DOHH2 (cell line): ENCODE data around the gene MAN2B2.

Experiments used
- H3F3A ChIP-seq: fragments of 200-600 bp; sonication (generic), shearing (Covaris generic); 2 replicates; pipeline ENCODE4 v1.6.0; 2016; ENCODE audit warnings: antibody characterized with exemption, mild to moderate bottlenecking; ENCODE audit not compliant: control insufficient read depth, insufficient read depth
- H3K27ac ChIP-seq: fragments of 200-600 bp; sonication (generic); 2 replicates; pipeline ENCODE4 v1.5.1; 2014; ENCODE audit warnings: low read depth, mild to moderate bottlenecking, low read length, moderate library complexity
- H3K27me3 ChIP-seq: fragments of 200-600 bp; sonication (generic); 2 replicates; pipeline ENCODE4 v1.6.1; 2014; ENCODE audit warnings: mild to moderate bottlenecking, low read length, mixed read lengths; ENCODE audit not compliant: control insufficient read depth
- H3K36me3 ChIP-seq: fragments of 200-600 bp; sonication (generic); 2 replicates; pipeline ENCODE4 v1.6.1; 2014; ENCODE audit warnings: mild to moderate bottlenecking, low read length, moderate library complexity, mixed read lengths; ENCODE audit not compliant: control insufficient read depth
- H3K4me1 ChIP-seq: fragments of 200-600 bp; sonication (generic); 2 replicates; pipeline ENCODE4 v1.6.1; 2014; ENCODE audit warnings: mild to moderate bottlenecking, low read length, mixed read lengths; ENCODE audit not compliant: control insufficient read depth
- H3K4me2 ChIP-seq: fragments of 200-600 bp; sonication (generic); 2 replicates; pipeline ENCODE4 v1.6.0; 2014; ENCODE audit warnings: mild to moderate bottlenecking, low read length, moderate library complexity
- H3K4me3 ChIP-seq: fragments of 200-600 bp; sonication (generic); 2 replicates; pipeline ENCODE4 v1.5.1; 2014; ENCODE audit warnings: mild to moderate bottlenecking, low read length, mixed read lengths
- H3K79me2 ChIP-seq: fragments of 200-600 bp; sonication (generic); 2 replicates; pipeline ENCODE4 v1.6.1; 2014; ENCODE audit warnings: mild to moderate bottlenecking, low read length, mixed read lengths; ENCODE audit not compliant: control insufficient read depth
- H3K9me2 ChIP-seq: fragments of 200-600 bp; sonication (generic); replicated peaks from 2 replicates; pipeline ENCODE4 v1.6.1; 2014; ENCODE audit warnings: mild to moderate bottlenecking, low read length, mixed read lengths; ENCODE audit not compliant: control insufficient read depth
- H3K9me3 ChIP-seq: fragments of 200-600 bp; sonication (generic); 2 replicates; pipeline ENCODE4 v1.6.1; 2014; ENCODE audit warnings: antibody characterized with exemption, low read length, mixed read lengths; ENCODE audit not compliant: control insufficient read depth, insufficient read depth
- H4K20me1 ChIP-seq: fragments of 200-600 bp; sonication (generic); 2 replicates; pipeline ENCODE4 v1.6.0; 2014; ENCODE audit warnings: low read depth, mild to moderate bottlenecking, antibody characterized with exemption, low read length, moderate library complexity; ENCODE audit not compliant: control insufficient read depth, insufficient read depth
- EZH2phosphoT487 ChIP-seq: fragments of 200-600 bp; sonication (generic); IDR thresholded peaks from 2 replicates; pipeline ENCODE4 v1.6.1; 2017; ENCODE audit warnings: borderline replicate concordance, mild to moderate bottlenecking, antibody characterized with exemption, low read length, moderate library complexity, mixed read lengths
- TF ChIP-seq, protein P1 (sequence below): fragments of 200-600 bp; sonication (generic); IDR thresholded peaks from one replicate; pipeline ENCODE4 v1.5.1; 2014; ENCODE audit warnings: antibody characterized with exemption, mild to moderate bottlenecking, low read depth, low read length; ENCODE audit not compliant: poor library complexity, severe bottlenecking

The MAN2B2 gene

DNA sequence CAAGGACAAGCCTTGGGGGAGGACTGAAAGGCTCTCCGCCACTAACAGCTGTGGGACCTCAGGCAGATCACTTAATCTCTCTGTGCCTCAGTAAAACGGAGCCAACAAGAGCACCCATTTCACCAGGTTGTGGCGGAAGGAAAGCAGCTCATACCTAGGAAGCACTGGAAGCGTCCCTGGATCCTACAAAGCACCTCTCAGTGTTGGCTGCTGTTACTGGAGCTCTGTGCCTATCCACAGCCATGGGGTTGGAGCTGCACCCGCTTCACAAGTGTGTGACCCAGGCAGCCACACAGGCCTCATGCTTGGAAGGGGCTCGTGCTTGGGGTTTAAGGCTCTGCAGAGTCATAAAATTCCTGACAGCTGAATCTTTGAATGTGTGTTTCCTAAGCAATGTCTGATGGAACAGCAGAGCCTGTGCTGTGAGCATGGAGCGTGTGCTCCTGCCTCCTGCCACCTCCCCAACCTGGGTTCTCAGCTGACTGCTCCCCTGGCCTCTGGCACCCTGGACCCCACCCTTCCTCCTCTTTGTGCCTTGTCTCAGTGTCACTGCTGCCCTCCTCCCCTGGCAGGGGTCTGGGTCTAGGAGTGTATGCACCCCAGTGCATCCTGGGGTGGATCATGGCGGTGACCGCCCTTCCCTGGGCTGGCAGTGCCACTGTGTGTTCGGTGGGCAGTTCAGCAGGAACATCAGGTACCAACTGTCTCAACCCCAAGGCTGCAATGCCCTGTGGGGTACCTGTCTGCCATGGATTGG lies 14.4 kb upstream of the MAN2B2 start:
- Histone ChIP-seq H3K4me3 (no peak overlapping the region), H3K36me3 (no peaks in the 10 kb centered on the region), H4K20me1 (no peaks in the 10 kb centered on the region), H3K79me2 (no peaks in the 10 kb centered on the region), H3F3A (no peaks in the 10 kb centered on the region), H3K9me2 (no peaks in the 10 kb centered on the region), H3K9me3 (no peaks in the 10 kb centered on the region), H3K4me1 (no peaks in the 10 kb centered on the region), H3K4me2 (no peak overlapping the region), H3K27ac (no peak overlapping the region), H3K27me3 (no peaks in the 10 kb centered on the region; the same call in 1 of the 2 replicates)
- no peak for TF ChIP-seq EZH2phosphoT487
- TF ChIP-seq, protein P1, sequence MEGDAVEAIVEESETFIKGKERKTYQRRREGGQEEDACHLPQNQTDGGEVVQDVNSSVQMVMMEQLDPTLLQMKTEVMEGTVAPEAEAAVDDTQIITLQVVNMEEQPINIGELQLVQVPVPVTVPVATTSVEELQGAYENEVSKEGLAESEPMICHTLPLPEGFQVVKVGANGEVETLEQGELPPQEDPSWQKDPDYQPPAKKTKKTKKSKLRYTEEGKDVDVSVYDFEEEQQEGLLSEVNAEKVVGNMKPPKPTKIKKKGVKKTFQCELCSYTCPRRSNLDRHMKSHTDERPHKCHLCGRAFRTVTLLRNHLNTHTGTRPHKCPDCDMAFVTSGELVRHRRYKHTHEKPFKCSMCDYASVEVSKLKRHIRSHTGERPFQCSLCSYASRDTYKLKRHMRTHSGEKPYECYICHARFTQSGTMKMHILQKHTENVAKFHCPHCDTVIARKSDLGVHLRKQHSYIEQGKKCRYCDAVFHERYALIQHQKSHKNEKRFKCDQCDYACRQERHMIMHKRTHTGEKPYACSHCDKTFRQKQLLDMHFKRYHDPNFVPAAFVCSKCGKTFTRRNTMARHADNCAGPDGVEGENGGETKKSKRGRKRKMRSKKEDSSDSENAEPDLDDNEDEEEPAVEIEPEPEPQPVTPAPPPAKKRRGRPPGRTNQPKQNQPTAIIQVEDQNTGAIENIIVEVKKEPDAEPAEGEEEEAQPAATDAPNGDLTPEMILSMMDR = no peak

DNA sequence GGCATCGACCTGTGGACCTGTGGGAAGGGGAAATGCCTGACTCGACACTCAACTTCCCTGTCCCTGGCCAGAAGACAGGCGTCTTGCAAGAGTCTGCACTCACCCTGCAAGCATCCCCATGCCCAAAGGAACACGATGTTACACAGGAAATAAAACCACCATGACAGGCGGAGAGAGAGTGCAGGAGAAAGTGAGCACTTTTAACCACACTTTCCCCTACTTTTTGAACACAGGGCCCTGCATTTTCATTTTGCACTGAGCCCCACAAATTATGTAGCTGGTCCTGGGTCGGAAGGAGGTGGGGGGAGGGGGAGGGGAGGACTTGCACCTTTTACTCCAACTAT lies 13.8 kb upstream of the MAN2B2 start:
- TF ChIP-seq, protein P1 = no peak
- no peak for TF ChIP-seq EZH2phosphoT487
- Histone ChIP-seq H3K27me3 (no peaks in the 10 kb centered on the region; the same call in 1 of the 2 replicates), H3K36me3 (no peaks in the 10 kb centered on the region), H4K20me1 (no peaks in the 10 kb centered on the region), H3K4me3 (no peak overlapping the region), H3K27ac (no peak overlapping the region), H3K4me1 (no peaks in the 10 kb centered on the region), H3K9me3 (no peaks in the 10 kb centered on the region), H3K79me2 (no peaks in the 10 kb centered on the region), H3K9me2 (no peaks in the 10 kb centered on the region), H3K4me2 (no peak overlapping the region), H3F3A (no peaks in the 10 kb centered on the region)

DNA sequence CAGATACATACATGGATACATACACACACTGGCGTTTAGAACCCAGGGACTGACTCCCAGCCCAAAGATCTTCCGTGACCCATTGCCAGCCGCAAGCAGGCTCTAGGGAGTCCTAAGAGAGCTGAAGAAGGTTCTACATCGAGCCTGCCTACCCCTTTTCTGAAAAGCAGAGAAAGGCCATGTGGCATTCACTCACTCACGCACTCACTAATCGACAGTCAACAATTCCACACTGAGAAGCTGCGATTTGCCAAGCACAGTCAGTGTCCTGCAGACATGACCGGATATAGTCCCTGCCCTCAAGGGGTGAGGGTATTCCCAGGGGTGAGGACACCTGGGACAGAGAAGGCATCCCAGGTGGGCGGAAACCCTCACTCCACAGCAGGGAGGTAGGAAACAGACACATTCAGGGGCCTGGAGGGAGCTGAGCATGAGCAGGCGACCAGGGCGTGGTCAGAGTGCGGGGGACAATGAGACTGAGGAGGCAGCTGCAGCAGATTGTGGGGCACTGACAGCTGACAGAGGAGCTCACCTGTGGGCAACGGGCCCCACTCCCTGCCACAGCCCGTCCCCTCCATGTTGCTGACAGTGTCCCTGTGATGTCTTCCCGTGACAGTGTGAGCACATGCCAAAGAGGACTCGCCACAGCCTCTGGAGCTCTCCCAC lies 13.2 kb upstream of the MAN2B2 start:
- H3K9me2 ChIP-seq = no peaks in the 10 kb centered on the region
- H3K4me2 ChIP-seq = no peak overlapping the region
- no peaks in the 10 kb centered on the region for H3K9me3 ChIP-seq
- H3F3A ChIP-seq = no peaks in the 10 kb centered on the region
- H3K79me2 ChIP-seq = no peaks in the 10 kb centered on the region
- TF ChIP-seq, protein P1 = no peak
- no peak for TF ChIP-seq EZH2phosphoT487
- no peaks in the 10 kb centered on the region for H4K20me1 ChIP-seq
- no peaks in the 10 kb centered on the region for H3K4me1 ChIP-seq
- H3K4me3 ChIP-seq = no peak overlapping the region
- H3K36me3 ChIP-seq = no peaks in the 10 kb centered on the region
- H3K27ac ChIP-seq = no peak overlapping the region
- H3K27me3 ChIP-seq = no peaks in the 10 kb centered on the region; the same call in 1 of the 2 replicates
